Stimulated activated CD4-positive, alpha-beta T cell treated with anti-CD3 and anti-CD28 coated beads, Interleukin-15, amount 100 ng/mL, for 24 hours (primary cell): Measurements from ENCODE around the gene TMEM30B.
"Not testable (repeated sequence)": the region's sequence is repeated elsewhere in the genome, so short reads cannot be mapped to it uniquely, and the experiment has no call there.

Experiments
- DNase-seq: peaks from one replicate; pipeline ENCODE4 v3.0.0-alpha.2; 2020

Gene TMEM30B

GRCh38 chr14:61264651-61265050, 16.5 kb downstream of the TMEM30B start:
- no peak for DNase-seq

- no peak for DNase-seq
Observed at GRCh38 chr14:61264010-61264571, 17.0 kb downstream of the TMEM30B start.

- no peak for DNase-seq
Observed at GRCh38 chr14:61262082-61262481, 19.1 kb downstream of the TMEM30B start.

- no peak for DNase-seq
Observed at GRCh38 chr14:61260939-61261776, 20.0 kb downstream of the TMEM30B start.

GRCh38 chr14:61258985-61259384, 22.2 kb downstream of the TMEM30B start:
- no peak for DNase-seq

GRCh38 chr14:61257469-61258057, 23.6 kb downstream of the TMEM30B start:
- no peak for DNase-seq

- DNase-seq, result no peak
Observed at GRCh38 chr14:61256826-61257468, 24.2 kb downstream of the TMEM30B start.

- DNase-seq, result no peak
Observed at GRCh38 chr14:61255968-61256367, 25.2 kb downstream of the TMEM30B start.

- DNase-seq, result no peak
Observed at GRCh38 chr14:61254808-61255526, 26.2 kb downstream of the TMEM30B start.

- DNase-seq, result no peak
Observed at GRCh38 chr14:61253064-61253738, 27.9 kb downstream of the TMEM30B start.

GRCh38 chr14:61252369-61253063, 28.6 kb downstream of the TMEM30B start:
- peak; percentile 71 for DNase-seq

- DNase-seq, result no peak
Observed at GRCh38 chr14:61250063-61250462, 31.1 kb downstream of the TMEM30B start.

GRCh38 chr14:61247935-61248334, 33.2 kb downstream of the TMEM30B start:
- no peak for DNase-seq

GRCh38 chr14:61246721-61247120, 34.4 kb downstream of the TMEM30B start:
- no peak for DNase-seq

GRCh38 chr14:61244009-61244408, 37.1 kb downstream of the TMEM30B start:
- DNase-seq, result no peak

- DNase-seq, result no peak
Observed at GRCh38 chr14:61240206-61240605, 40.9 kb downstream of the TMEM30B start.

- DNase-seq, result not testable (repeated sequence)
Observed at GRCh38 chr14:61239285-61239684, 41.9 kb downstream of the TMEM30B start.

- DNase-seq, result no peak
Observed at GRCh38 chr14:61238611-61239245, 42.4 kb downstream of the TMEM30B start.

- no peak for DNase-seq
Observed at GRCh38 chr14:61234215-61234916, 46.8 kb downstream of the TMEM30B start.

GRCh38 chr14:61233436-61233956, 47.6 kb downstream of the TMEM30B start:
- DNase-seq, result no peak
